Muscle of leg (tissue), 11 donors: Measurements from ENCODE around the gene HCAR3. TPM values are rescaled to one million over a fixed set of nuclear protein-coding genes. Genes with fewer than 3 reads are reported as not detected.
"Not testable (repeated sequence)": the region's sequence is repeated elsewhere in the genome, so short reads cannot be mapped to it uniquely, and the experiment has no call there.

Experiments used
- DNase-seq: peaks from one replicate; pipeline ENCODE4 v3.0.0; 2013
- H3K27ac ChIP-seq: one replicate; pipeline ENCODE4 v1.5.1; 2013; ENCODE audit warnings: mild to moderate bottlenecking, low read length, control low read depth
- H3K27me3 ChIP-seq: one replicate; pipeline ENCODE4 v1.6.1; 2013; ENCODE audit warnings: low read length; ENCODE audit not compliant: control insufficient read depth, insufficient read depth
- H3K36me3 ChIP-seq: one replicate; pipeline ENCODE4 v1.6.1; 2013; ENCODE audit warnings: low read length; ENCODE audit not compliant: control insufficient read depth, insufficient read depth
- H3K4me1 ChIP-seq: one replicate; pipeline ENCODE4 v1.6.1; 2013; ENCODE audit warnings: low read length; ENCODE audit not compliant: control insufficient read depth, insufficient read depth
- H3K4me3 ChIP-seq: one replicate; pipeline ENCODE4 v1.5.1; 2013; ENCODE audit warnings: low read length, control low read depth
- H3K9me3 ChIP-seq: replicated peaks from 2 replicates; pipeline ENCODE4 v1.6.1; 2013; ENCODE audit warnings: low read depth, low read length; ENCODE audit not compliant: control insufficient read depth
- WGBS: methylation state at CpG from one replicate; pipeline ENCODE4 v1.1.5; 2013; ENCODE audit warnings: missing lambda C conversion rate; ENCODE audit not compliant: insufficient coverage; 5-methylcytosine and 5-hydroxymethylcytosine counted together
- polyA plus RNA-seq, 8 donors: library from polyadenylated mRNA; unstranded; fragments of 120-200 nt; gene quantifications; one replicate each; pipeline versions ENCODE4 v1.2.1 to v1.2.3, GENCODE V29; 2013; ENCODE audit warnings: inconsistent platforms in 1 of 8, low replicate concordance in 1 of 8; ENCODE audit not compliant: insufficient read length in 8 of 8, insufficient read depth in 1 of 8
- total RNA-seq: library from RNA; stranded (reverse); fragments of 120-200 nt; gene quantifications from one replicate; pipeline ENCODE4 v1.2.4, GENCODE V29; 2013

Gene HCAR3
- total and polyA plus RNA-seq, 9 donors = 0.12 to 0.97 (median 0.34) TPM; not detected in 6

GRCh38 chr12:122676015-122676414, 40.6 kb downstream of the HCAR3 start:
- not testable (repeated sequence) for H3K27me3 ChIP-seq, DNase-seq, H3K9me3 ChIP-seq, H3K27ac ChIP-seq, H3K4me3 ChIP-seq, H3K36me3 ChIP-seq, H3K4me1 ChIP-seq
- 74% methylated on average over 4 of the region's 8 CpGs for WGBS

- no peak for DNase-seq
- Histone ChIP-seq H3K36me3 (no peaks in the 10 kb centered on the region), H3K27me3 (no peaks in the 10 kb centered on the region), H3K27ac (no peak overlapping the region), H3K4me3 (no peak overlapping the region), H3K4me1 (no peaks in the 10 kb centered on the region), H3K9me3 (no peaks in the 10 kb centered on the region)
- WGBS = no CpG with 5 or more reads among the region's 2 CpGs
These were observed 44.1 kb downstream of the HCAR3 start for GRCh38 chr12:122672515-122672914.

- no peak for DNase-seq
These were observed 47.1 kb downstream of the HCAR3 start for GRCh38 chr12:122669397-122670070.

GRCh38 chr12:122668268-122668667, 48.3 kb downstream of the HCAR3 start:
- Histone ChIP-seq H3K27me3 (no peaks in the 10 kb centered on the region), H3K9me3 (no peaks in the 10 kb centered on the region), H3K4me3 (no peak overlapping the region), H3K4me1 (no peaks in the 10 kb centered on the region), H3K36me3 (no peaks in the 10 kb centered on the region), H3K27ac (no peak overlapping the region)
- no CpG with 5 or more reads among the region's 2 CpGs for WGBS
- DNase-seq = no peak

More at GRCh38 chr12:122669397-122670070, 47.1 kb downstream of the HCAR3 start:
- Histone ChIP-seq H3K27me3 (no peaks in the 10 kb centered on the region), H3K4me1 (no peaks in the 10 kb centered on the region), H3K4me3 (no peak overlapping the region), H3K9me3 (no peaks in the 10 kb centered on the region), H3K27ac (no peak overlapping the region), H3K36me3 (no peaks in the 10 kb centered on the region)
- WGBS = no CpG with 5 or more reads among the region's 5 CpGs

- Histone ChIP-seq H3K4me3 (no peak overlapping the region), H3K27ac (no peak overlapping the region), H3K27me3 (no peaks in the 10 kb centered on the region), H3K36me3 (no peaks in the 10 kb centered on the region), H3K4me1 (no peaks in the 10 kb centered on the region), H3K9me3 (no peaks in the 10 kb centered on the region)
- DNase-seq = no peak
- WGBS = 100% methylated on average over 2 of the region's 5 CpGs
These were observed 50.9 kb downstream of the HCAR3 start for GRCh38 chr12:122665759-122666158.

- Histone ChIP-seq H3K36me3 (no peaks in the 10 kb centered on the region), H3K4me1 (no peaks in the 10 kb centered on the region), H3K9me3 (no peaks in the 10 kb centered on the region), H3K27ac (no peak overlapping the region), H3K27me3 (no peaks in the 10 kb centered on the region), H3K4me3 (no peak overlapping the region)
- 86% methylated on average over 5 of the region's 8 CpGs for WGBS
- DNase-seq = no peak
These were observed 51.3 kb downstream of the HCAR3 start for GRCh38 chr12:122665349-122665748.

Other genes starting within 250 kb of the HCAR3 start
- 20.9 TPM for gene ZCCHC8, start 215.9 kb downstream of the HCAR3 start, total RNA-seq
- gene ZCCHC8, start 215.9 kb downstream of the HCAR3 start, polyA plus RNA-seq = 10 to 100 TPM; 20.7 to 28.0 (median 23.9) TPM
- gene RSRC2, start 189.9 kb downstream of the HCAR3 start, total RNA-seq = 62.1 TPM
- gene RSRC2, start 189.9 kb downstream of the HCAR3 start, polyA plus RNA-seq = 100 to 1,000 TPM; 100 to 124 (median 111) TPM
- gene KNTC1, start 189.6 kb downstream of the HCAR3 start, total RNA-seq = 20.6 TPM
- gene KNTC1, start 189.6 kb downstream of the HCAR3 start, polyA plus RNA-seq = 10 to 100 TPM; 13.8 to 27.7 (median 18.1) TPM
- gene HCAR2, start 13.5 kb downstream of the HCAR3 start, total RNA-seq = not detected
- 1 to 10 TPM in 1 of 8 donors, under 1 TPM in 5, not detected in 2; 0.06 to 1.7 (median 0.17) TPM for gene HCAR2, start 13.5 kb downstream of the HCAR3 start, polyA plus RNA-seq
- gene HCAR1, start 14.0 kb upstream of the HCAR3 start, total RNA-seq = 0.09 TPM
- gene HCAR1, start 14.0 kb upstream of the HCAR3 start, polyA plus RNA-seq = under 1 TPM; 0.07 to 0.27 (median 0.13) TPM
- 37.3 TPM for gene DENR, start 36.0 kb upstream of the HCAR3 start, total RNA-seq
- gene DENR, start 36.0 kb upstream of the HCAR3 start, polyA plus RNA-seq = 10 to 100 TPM; 51.9 to 74.1 (median 67.9) TPM
- 1.4 TPM for gene CCDC62, start 57.8 kb upstream of the HCAR3 start, total RNA-seq
- gene CCDC62, start 57.8 kb upstream of the HCAR3 start, polyA plus RNA-seq = under 1 TPM; 0.42 to 0.94 (median 0.60) TPM
- gene HIP1R, start 118.6 kb upstream of the HCAR3 start, total RNA-seq = 6.6 TPM
- gene HIP1R, start 118.6 kb upstream of the HCAR3 start, polyA plus RNA-seq = 10 to 100 TPM in 2 of 8 donors, 1 to 10 TPM in 6; 7.1 to 10.3 (median 8.2) TPM
- gene VPS37B, start 179.3 kb upstream of the HCAR3 start, total RNA-seq = 15.6 TPM
- 10 to 100 TPM; 22.5 to 29.0 (median 25.7) TPM for gene VPS37B, start 179.3 kb upstream of the HCAR3 start, polyA plus RNA-seq
- gene ABCB9, start 249.7 kb upstream of the HCAR3 start, total RNA-seq = 3.9 TPM
- gene ABCB9, start 249.7 kb upstream of the HCAR3 start, polyA plus RNA-seq = 1 to 10 TPM; 3.1 to 4.9 (median 3.4) TPM